Body of pancreas (tissue), 4 donors: ENCODE results near the gene DLG2. TPM values are rescaled to one million over a fixed set of nuclear protein-coding genes. Genes with fewer than 3 reads are reported as not detected.

ENCODE experiments used
- ATAC-seq: fragments of 150-250 bp; one replicate; pipeline ENCODE4 v1.9.1; 2016
- DNase-seq, 4 donors: peaks; one replicate each; pipeline ENCODE4 v3.0.0-alpha.2; 2019
- H3K27ac ChIP-seq, 4 donors: fragments of 200-600 bp; sonication (generic); 1 replicate in 3 of 4; 2 replicates in 1 of 4; pipeline versions ENCODE4 v1.5.1 to v1.6.1; 2016 to 2019; ENCODE audit warnings: mild to moderate bottlenecking in 1 of 4, mixed read lengths in 1 of 4, moderate library complexity in 1 of 4
- H3K27me3 ChIP-seq, 2 donors: fragments of 200-600 bp; sonication (generic); one replicate each; pipeline ENCODE4 v1.6.0; 2016; ENCODE audit warnings: mild to moderate bottlenecking in 1 of 2
- H3K36me3 ChIP-seq, 2 donors: fragments of 200-600 bp; sonication (generic); replicated peaks in 1 of 2; 2 replicates each; pipeline ENCODE4 v1.5.1; 2016; ENCODE audit warnings: low read depth in 2 of 2; ENCODE audit not compliant: insufficient read depth in 1 of 2
- H3K4me1 ChIP-seq: fragments of 200-600 bp; sonication (generic); one replicate; pipeline ENCODE4 v1.6.0; 2016
- H3K4me3 ChIP-seq, 2 donors: fragments of 200-600 bp; sonication (generic); 1 replicate in 1 of 2; 2 replicates in 1 of 2; pipeline ENCODE4 v1.5.1; 2016 to 2019
- H3K9me3 ChIP-seq, 3 donors: fragments of 200-600 bp; sonication (generic); 1 replicate in 2 of 3; 2 replicates in 1 of 3; pipeline ENCODE4 v1.5.1; 2016
- POLR2A ChIP-seq, 3 donors: fragments of 450-650 bp; IDR thresholded peaks; one replicate each; pipeline ENCODE4 v1.6.1; 2016; ENCODE audit warnings: antibody characterized with exemption in 3 of 3, mild to moderate bottlenecking in 2 of 3
- WGBS, 2 donors: methylation state at CpG; one replicate each; pipeline ENCODE4 v1.1.5; 2017; 5-methylcytosine and 5-hydroxymethylcytosine counted together
- intact Hi-C: fragments of 100-400 bp; cut with DNase I; formaldehyde crosslinking; loops from one replicate; pipeline ENCODE4 v1.15.1; 2023
- total RNA-seq, 2 donors: library from RNA; depleted of rRNA; stranded (reverse); fragments of >200 nt; gene quantifications; one replicate each; pipeline ENCODE4 v1.1.0, GENCODE V29; 2016
- TF ChIP-seq, protein P1 (sequence below), 7 experiments: fragments of 450-650 bp in 4 of 7; fragments of 200-600 bp in 3 of 7; sonication (generic) in 3 of 7; IDR thresholded peaks; one replicate each; pipeline ENCODE4 v1.5.1; 2016 to 2019; ENCODE audit warnings: antibody characterized with exemption in 7 of 7

The DLG2 gene
- total RNA-seq, 2 donors from 2014 or later, result 6.0 to 13.2 TPM

DNA sequence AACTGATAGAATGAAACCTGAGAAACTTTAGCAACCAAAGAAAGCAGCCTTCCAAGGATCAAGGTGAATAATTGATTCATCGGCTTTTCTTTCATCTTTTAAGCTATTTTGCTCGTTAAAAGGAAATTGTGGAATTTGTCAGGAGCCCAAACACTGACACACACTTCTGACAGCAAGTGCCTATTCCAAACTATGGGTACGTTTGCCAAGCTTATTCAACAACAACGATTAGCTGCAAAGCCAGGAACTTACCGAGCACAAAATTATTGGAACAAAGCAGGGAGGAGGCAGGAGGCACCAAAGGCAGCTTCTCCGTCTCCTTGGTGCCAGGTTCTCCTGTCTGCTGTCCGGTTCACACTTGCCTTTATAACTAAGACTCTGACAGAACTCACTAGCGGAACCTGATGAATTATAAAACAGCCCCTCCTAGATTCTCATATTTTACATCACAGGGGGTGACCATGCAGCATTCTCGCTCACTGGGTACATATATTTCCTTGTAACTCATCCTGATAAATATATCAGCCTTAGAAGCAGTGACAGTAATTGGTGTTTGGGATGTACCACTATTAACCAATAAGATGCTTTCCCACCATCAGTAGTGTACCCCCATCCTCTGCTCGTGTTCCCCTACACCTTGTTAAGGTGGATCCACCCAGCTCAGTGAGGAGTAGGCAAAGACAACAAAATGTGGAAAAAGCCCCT is 1945.1 kb downstream of the DLG2 start:
- DNase-seq (no peak), ATAC-seq (no peak)
- H3K4me3 ChIP-seq, result no peak overlapping the region
- intact Hi-C loops, result no loop called here
- no peaks in the 10 kb centered on the region for H3K4me1 ChIP-seq
- TF ChIP-seq POLR2A (IDR thresholded peaks at IDR 0.05), result no peak
- TF ChIP-seq, protein P1, sequence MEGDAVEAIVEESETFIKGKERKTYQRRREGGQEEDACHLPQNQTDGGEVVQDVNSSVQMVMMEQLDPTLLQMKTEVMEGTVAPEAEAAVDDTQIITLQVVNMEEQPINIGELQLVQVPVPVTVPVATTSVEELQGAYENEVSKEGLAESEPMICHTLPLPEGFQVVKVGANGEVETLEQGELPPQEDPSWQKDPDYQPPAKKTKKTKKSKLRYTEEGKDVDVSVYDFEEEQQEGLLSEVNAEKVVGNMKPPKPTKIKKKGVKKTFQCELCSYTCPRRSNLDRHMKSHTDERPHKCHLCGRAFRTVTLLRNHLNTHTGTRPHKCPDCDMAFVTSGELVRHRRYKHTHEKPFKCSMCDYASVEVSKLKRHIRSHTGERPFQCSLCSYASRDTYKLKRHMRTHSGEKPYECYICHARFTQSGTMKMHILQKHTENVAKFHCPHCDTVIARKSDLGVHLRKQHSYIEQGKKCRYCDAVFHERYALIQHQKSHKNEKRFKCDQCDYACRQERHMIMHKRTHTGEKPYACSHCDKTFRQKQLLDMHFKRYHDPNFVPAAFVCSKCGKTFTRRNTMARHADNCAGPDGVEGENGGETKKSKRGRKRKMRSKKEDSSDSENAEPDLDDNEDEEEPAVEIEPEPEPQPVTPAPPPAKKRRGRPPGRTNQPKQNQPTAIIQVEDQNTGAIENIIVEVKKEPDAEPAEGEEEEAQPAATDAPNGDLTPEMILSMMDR (IDR thresholded peaks at IDR 0.05), result no peak
- no peaks in the 10 kb centered on the region for H3K27me3 ChIP-seq
- H3K27ac ChIP-seq, result no peak overlapping the region
- no peaks in the 10 kb centered on the region for H3K9me3 ChIP-seq
- WGBS, 2 donors, result 35 to 40% methylated on average over 10 of the region's 10 CpGs
- no peaks in the 10 kb centered on the region for H3K36me3 ChIP-seq

DNA sequence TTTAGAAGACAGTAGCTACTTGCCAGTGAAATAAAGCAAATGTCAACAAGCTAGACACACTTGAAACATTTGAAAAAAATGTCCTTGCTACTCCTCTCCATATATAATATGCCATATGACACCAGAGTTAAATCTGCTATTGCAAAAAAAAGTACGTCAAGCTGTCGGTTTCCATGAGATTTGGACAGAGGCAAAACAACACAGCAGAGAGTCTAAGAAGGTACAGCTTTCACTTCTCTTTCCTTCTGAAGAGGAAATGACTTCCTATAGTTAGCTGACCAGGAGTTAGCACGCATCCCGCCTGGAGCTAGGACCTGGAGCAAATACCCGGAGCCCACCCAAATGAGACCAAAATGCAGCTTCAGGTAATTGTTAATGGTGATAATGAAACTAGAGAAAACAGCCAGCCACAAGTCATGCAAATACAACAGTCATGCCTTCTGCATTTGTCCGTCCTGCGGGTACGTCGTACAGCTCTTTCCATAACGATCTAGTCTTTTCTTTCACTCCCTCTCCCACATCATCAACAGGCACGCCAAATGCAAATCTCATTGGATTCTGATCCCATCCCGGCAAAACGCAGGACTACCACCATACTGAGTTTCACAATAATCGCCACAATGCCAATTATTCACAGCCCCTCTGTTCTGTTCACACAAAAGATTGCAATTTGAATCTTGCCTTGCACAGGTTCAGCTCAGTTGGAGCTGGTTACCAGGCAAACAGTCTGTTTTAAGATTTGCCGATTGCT is 1945.9 kb downstream of the DLG2 start:
- H3K27ac ChIP-seq, result no peak overlapping the region
- peak; percentile 50 for ATAC-seq

DNA sequence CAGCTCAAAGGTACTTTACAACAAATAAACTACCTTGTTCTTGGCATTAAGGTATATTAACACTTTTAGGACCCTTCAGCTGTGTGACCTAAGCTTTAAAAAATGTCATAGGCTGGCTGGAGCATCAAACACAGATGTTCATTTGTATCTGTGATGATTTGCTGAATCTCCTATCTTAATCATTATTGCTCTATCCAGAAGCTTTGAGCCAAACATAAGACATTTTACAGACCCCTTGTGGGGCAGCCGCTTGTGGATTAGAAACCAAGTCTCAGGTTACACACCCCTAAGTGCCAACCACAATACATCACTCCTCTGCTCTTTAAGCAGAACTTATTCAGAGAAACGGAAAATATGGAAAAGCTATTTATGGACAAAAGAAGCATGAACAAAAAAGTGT is 1946.8 kb downstream of the DLG2 start:
- Histone ChIP-seq H3K4me3 (no peak overlapping the region), H3K4me1 (no peaks in the 10 kb centered on the region), H3K27ac (no peak overlapping the region), H3K9me3 (no peaks in the 10 kb centered on the region), H3K36me3 (no peaks in the 10 kb centered on the region), H3K27me3 (no peaks in the 10 kb centered on the region)
- intact Hi-C loops, result no loop called here
- TF ChIP-seq, protein P1 (IDR thresholded peaks at IDR 0.05), result no peak
- TF ChIP-seq POLR2A (IDR thresholded peaks at IDR 0.05), result no peak
- ATAC-seq (no peak), DNase-seq (no peak)
- 65 to 75% methylated on average over 2 of the region's 2 CpGs for WGBS, 2 donors

More for the DNA sequence above, 1945.9 kb downstream of the DLG2 start:
- WGBS, 2 donors, result 40 to 52% methylated on average over 15 of the region's 15 CpGs
- no peak overlapping the region for H3K4me3 ChIP-seq
- no peaks in the 10 kb centered on the region for H3K9me3 ChIP-seq
- H3K27me3 ChIP-seq, result no peaks in the 10 kb centered on the region
- H3K36me3 ChIP-seq, result no peaks in the 10 kb centered on the region
- no peak for TF ChIP-seq POLR2A (IDR thresholded peaks at IDR 0.05)
- TF ChIP-seq, protein P1 (IDR thresholded peaks at IDR 0.05), result no peak
- intact Hi-C loops, result no loop called here
- DNase-seq, result peak in 1 of 4 donors; percentile 10
- no peaks in the 10 kb centered on the region for H3K4me1 ChIP-seq

DNA sequence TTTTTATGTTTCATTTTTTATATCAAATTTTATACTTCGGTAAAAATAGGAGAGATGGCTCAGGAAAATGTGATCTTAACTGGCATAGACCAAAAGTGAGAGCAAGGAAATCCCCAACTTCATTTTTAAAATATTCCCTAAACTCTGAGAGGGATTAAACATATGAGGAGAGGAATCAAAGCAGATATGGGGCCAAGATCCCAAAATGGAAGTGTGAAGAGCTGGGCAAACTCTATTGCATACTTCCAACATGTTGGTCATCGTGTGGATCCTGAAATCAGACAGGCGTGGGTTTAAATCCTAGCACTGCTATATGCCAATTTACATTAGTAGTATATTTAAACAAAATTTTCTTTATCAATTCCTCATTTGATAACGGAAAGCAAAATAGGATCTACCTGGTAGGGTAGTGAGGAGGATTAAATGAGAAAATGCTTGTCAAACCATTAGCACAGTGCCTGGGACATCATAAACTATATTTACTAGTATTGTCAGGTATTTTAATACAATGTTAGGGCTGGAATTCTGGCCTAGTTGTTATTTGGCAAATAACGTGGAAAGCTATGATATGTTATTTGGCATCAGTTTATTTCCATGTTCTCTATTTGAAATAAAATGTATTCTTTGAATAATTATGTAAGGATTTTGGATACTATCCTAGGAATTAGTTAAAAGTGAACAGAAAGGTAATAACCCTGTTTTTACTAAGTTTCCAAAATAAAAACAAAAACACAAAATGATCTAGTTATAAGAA is 1948.1 kb downstream of the DLG2 start:
- Histone ChIP-seq H3K4me3 (no peak overlapping the region), H3K36me3 (no peaks in the 10 kb centered on the region), H3K4me1 (no peaks in the 10 kb centered on the region), H3K27me3 (no peaks in the 10 kb centered on the region), H3K9me3 (no peaks in the 10 kb centered on the region), H3K27ac (no peak overlapping the region)
- WGBS, 2 donors, result 84 to 88% methylated on average over 5 of the region's 5 CpGs
- intact Hi-C loops, result no loop called here
- DNase-seq, result no peak
- ATAC-seq, result no peak
- TF ChIP-seq, protein P1 (IDR thresholded peaks at IDR 0.05), result no peak
- TF ChIP-seq POLR2A (IDR thresholded peaks at IDR 0.05), result no peak
